MM.1S (cell line): Measurements from ENCODE around the gene SLC40A1.

Experiments
- DNase-seq: peaks from one replicate; pipeline ENCODE4 v3.0.0-alpha.2; 2015
- H2AFZ ChIP-seq: fragments of 300-600 bp; sonication (generic); 2 replicates; pipeline ENCODE4 v1.6.0; 2016; ENCODE audit warnings: antibody characterized with exemption, low read length
- H3F3A ChIP-seq: fragments of 300-600 bp; sonication (generic); 2 replicates; pipeline ENCODE4 v1.6.1; 2016; ENCODE audit warnings: mild to moderate bottlenecking, antibody characterized with exemption, low read length, moderate library complexity, mixed read lengths; ENCODE audit not compliant: insufficient read depth
- H3K27ac ChIP-seq: fragments of 300-600 bp; sonication (generic); 2 replicates; pipeline ENCODE4 v1.5.1; 2016; ENCODE audit warnings: mild to moderate bottlenecking, low read length
- H3K27me3 ChIP-seq: fragments of 300-600 bp; sonication (generic); replicated peaks from 2 replicates; pipeline ENCODE4 v1.6.0; 2016; ENCODE audit warnings: low read length; ENCODE audit not compliant: insufficient read depth
- H3K36me3 ChIP-seq: fragments of 300-600 bp; sonication (generic); replicated peaks from 2 replicates; pipeline ENCODE4 v1.6.1; 2016; ENCODE audit warnings: mild to moderate bottlenecking, low read length, mixed read lengths; ENCODE audit not compliant: insufficient read depth
- H3K4me1 ChIP-seq: fragments of 300-600 bp; sonication (generic); 2 replicates; pipeline ENCODE4 v1.6.1; 2016; ENCODE audit warnings: low read length, mixed read lengths
- H3K4me2 ChIP-seq: fragments of 300-600 bp; sonication (generic); 2 replicates; pipeline ENCODE4 v1.6.0; 2016; ENCODE audit warnings: low read depth, low read length
- H3K4me3 ChIP-seq: fragments of 300-600 bp; sonication (generic); 2 replicates; pipeline ENCODE4 v1.5.1; 2016; ENCODE audit warnings: low read length, mixed read lengths
- H3K79me2 ChIP-seq: fragments of 300-600 bp; sonication (generic); 2 replicates; pipeline ENCODE4 v1.6.1; 2016; ENCODE audit warnings: mixed run types, low read length, mixed read lengths
- H3K9ac ChIP-seq: fragments of 300-600 bp; sonication (generic); 2 replicates; pipeline ENCODE4 v1.6.1; 2016; ENCODE audit warnings: low read length, mixed read lengths
- H3K9me2 ChIP-seq: fragments of 300-600 bp; sonication (generic); replicated peaks from 2 replicates; pipeline ENCODE4 v1.6.1; 2016; ENCODE audit warnings: mild to moderate bottlenecking, low read length, mixed read lengths; ENCODE audit not compliant: insufficient read depth
- H3K9me3 ChIP-seq: fragments of 300-600 bp; sonication (generic); replicated peaks from 2 replicates; pipeline ENCODE4 v1.6.1; 2016; ENCODE audit warnings: mild to moderate bottlenecking, low read length, mixed read lengths; ENCODE audit not compliant: insufficient read depth
- H4K20me1 ChIP-seq: fragments of 300-600 bp; sonication (generic); 2 replicates; pipeline ENCODE4 v1.6.1; 2016; ENCODE audit warnings: mild to moderate bottlenecking, low read length, moderate library complexity, mixed read lengths; ENCODE audit not compliant: insufficient read depth
- EZH2 ChIP-seq: fragments of 300-600 bp; sonication (generic); optimal IDR thresholded peaks from 2 replicates; pipeline ENCODE3; 2017; ENCODE audit warnings: low read depth, mild to moderate bottlenecking, antibody characterized with exemption, low read length, mixed read lengths
- EZH2phosphoT487 ChIP-seq: fragments of 300-600 bp; sonication (generic); IDR thresholded peaks from 2 replicates; pipeline ENCODE4 v1.6.1; 2018; ENCODE audit warnings: antibody characterized with exemption, low read length
- TF ChIP-seq, protein P1 (sequence below): fragments of 300-600 bp; sonication (generic); IDR thresholded peaks from 2 replicates; pipeline ENCODE4 v1.5.1; 2016; ENCODE audit warnings: antibody characterized with exemption, low read length, mixed read lengths

Gene SLC40A1

DNA sequence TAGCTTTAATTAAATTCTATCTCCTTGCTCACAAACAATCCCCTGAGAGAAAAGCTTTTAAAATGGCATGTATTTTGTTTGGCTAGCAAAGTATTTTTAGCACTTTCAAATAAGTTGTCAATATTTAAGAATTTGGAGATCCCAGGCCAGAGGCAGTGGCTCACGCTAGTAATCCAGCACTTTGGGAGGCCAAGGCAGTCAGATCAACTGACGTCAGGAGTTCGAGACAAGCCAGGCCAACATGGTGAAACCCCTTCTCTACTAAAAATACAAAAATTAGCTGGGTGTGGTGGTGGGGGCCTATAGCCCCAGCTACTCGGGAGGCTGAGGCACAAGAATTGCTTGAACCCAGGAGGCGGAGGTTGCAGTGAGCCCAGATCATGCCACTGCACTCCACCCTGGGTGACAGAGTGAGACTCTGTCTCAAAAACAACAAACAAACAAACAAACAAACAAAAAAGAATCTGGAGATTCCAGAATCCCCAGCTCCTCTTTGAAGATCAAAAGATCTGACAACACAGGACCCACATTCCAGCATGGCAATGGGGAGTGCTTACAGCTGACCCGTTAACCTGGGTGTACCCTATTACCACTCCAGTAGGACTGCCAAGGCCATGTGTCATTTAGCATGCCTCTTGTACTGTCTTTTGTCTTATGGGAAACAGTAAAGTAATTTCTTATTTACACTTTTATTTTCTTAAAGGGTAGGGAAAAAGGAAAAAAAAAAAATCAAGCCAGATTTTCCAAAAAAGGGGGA, 21.9 kb downstream of the SLC40A1 start:
- no peak overlapping the region for H3K27ac ChIP-seq
- no peaks in the 10 kb centered on the region for H3K9me2 ChIP-seq
- no peak overlapping the region for H3K9ac ChIP-seq
- H3K4me2 ChIP-seq = no peak overlapping the region
- H3K4me3 ChIP-seq = no peak overlapping the region
- no peaks in the 10 kb centered on the region for H4K20me1 ChIP-seq
- no peak for DNase-seq
- H3F3A ChIP-seq = no peaks in the 10 kb centered on the region
- no peaks in the 10 kb centered on the region for H3K9me3 ChIP-seq
- 0 out of 2 replicates have a peak, but pooled peaks cover 4% of the 10 kb centered on the region for H3K4me1 ChIP-seq
- no peaks in the 10 kb centered on the region for H3K36me3 ChIP-seq
- no peaks in the 10 kb centered on the region for H3K79me2 ChIP-seq
- H2AFZ ChIP-seq = no peak overlapping the region
- TF ChIP-seq EZH2 (no peak), EZH2phosphoT487 (no peak)
- TF ChIP-seq, protein P1, sequence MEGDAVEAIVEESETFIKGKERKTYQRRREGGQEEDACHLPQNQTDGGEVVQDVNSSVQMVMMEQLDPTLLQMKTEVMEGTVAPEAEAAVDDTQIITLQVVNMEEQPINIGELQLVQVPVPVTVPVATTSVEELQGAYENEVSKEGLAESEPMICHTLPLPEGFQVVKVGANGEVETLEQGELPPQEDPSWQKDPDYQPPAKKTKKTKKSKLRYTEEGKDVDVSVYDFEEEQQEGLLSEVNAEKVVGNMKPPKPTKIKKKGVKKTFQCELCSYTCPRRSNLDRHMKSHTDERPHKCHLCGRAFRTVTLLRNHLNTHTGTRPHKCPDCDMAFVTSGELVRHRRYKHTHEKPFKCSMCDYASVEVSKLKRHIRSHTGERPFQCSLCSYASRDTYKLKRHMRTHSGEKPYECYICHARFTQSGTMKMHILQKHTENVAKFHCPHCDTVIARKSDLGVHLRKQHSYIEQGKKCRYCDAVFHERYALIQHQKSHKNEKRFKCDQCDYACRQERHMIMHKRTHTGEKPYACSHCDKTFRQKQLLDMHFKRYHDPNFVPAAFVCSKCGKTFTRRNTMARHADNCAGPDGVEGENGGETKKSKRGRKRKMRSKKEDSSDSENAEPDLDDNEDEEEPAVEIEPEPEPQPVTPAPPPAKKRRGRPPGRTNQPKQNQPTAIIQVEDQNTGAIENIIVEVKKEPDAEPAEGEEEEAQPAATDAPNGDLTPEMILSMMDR = no peak
- H3K27me3 ChIP-seq = no peaks in the 10 kb centered on the region

DNA sequence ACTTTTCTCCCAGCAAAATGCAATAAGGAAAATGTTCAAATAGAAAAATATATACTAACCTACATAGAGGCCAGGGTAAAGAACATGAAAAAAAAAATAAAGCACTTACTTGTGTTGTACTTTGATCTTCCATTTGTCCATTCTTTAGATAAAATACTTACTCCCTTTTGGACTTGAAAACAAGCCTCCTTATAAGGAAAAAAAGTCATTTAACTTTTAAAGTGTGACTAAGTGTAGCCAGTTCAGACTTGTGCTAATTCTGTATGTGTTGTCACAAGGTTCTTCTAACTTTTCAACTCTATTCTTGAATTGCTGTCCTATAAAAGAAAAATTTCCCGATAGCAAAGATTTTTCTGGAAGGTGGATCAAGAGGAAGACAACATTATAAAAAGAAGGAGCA, 23.2 kb downstream of the SLC40A1 start:
- H3K36me3 ChIP-seq = no peaks in the 10 kb centered on the region
- no peaks in the 10 kb centered on the region for H4K20me1 ChIP-seq
- no peak for DNase-seq
- no peaks in the 10 kb centered on the region for H3K27me3 ChIP-seq
- H3K27ac ChIP-seq = no peak overlapping the region
- H3K79me2 ChIP-seq = no peaks in the 10 kb centered on the region
- H3K4me3 ChIP-seq = no peak overlapping the region
- no peak overlapping the region for H2AFZ ChIP-seq
- TF ChIP-seq, protein P1 = no peak
- TF ChIP-seq EZH2 (no peak), EZH2phosphoT487 (no peak)
- no peaks in the 10 kb centered on the region for H3F3A ChIP-seq
- 0 out of 2 replicates have a peak, but pooled peaks cover 4% of the 10 kb centered on the region for H3K4me1 ChIP-seq
- H3K9me3 ChIP-seq = no peaks in the 10 kb centered on the region
- no peak overlapping the region for H3K9ac ChIP-seq
- H3K9me2 ChIP-seq = no peaks in the 10 kb centered on the region
- H3K4me2 ChIP-seq = no peak overlapping the region

DNA sequence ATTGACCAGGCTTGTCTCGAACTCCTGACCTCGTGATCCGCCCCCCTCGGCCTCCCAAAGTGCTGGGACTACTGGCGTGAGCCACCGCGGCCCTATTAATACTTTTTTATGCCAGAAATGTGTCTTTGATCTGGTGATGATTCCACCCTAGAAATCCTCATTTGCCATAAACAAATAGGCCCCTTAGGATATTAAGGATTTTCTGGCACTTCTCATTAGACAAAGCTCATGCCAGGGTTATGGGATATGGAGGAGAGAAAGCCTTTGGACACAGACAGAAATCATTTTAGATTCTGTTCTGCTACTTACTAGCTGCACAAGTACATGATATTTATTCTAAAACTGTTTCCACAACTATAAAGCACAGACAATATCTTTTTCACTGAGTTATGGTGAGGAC, 24.1 kb downstream of the SLC40A1 start:
- no peak overlapping the region for H3K27ac ChIP-seq

More for the DNA sequence above, 24.1 kb downstream of the SLC40A1 start:
- Histone ChIP-seq H2AFZ (no peak overlapping the region), H3K79me2 (no peaks in the 10 kb centered on the region), H3K36me3 (no peaks in the 10 kb centered on the region), H3K27me3 (no peaks in the 10 kb centered on the region), H3K4me3 (no peak overlapping the region), H3K9me3 (no peaks in the 10 kb centered on the region), H3K4me1 (0 out of 2 replicates have a peak, but pooled peaks cover 4% of the 10 kb centered on the region), H4K20me1 (no peaks in the 10 kb centered on the region), H3K4me2 (no peak overlapping the region), H3F3A (no peaks in the 10 kb centered on the region), H3K9me2 (no peaks in the 10 kb centered on the region), H3K9ac (no peak overlapping the region)
- TF ChIP-seq, protein P1 = no peak
- TF ChIP-seq EZH2phosphoT487 (no peak), EZH2 (no peak)
- no peak for DNase-seq
